ENCODE data around the gene HOXC11. TPM values are rescaled to one million over a fixed set of nuclear protein-coding genes. Genes with fewer than 3 reads are reported as not detected.

The HOXC11 gene
- total and polyA plus RNA-seq, 2 experiments from 2014 or later = not detected

GRCh38 chr12:54018468-54018984, 45.6 kb downstream of the HOXC11 start:
- peaks cover 100% of the 10 kb centered on the region for H3K27me3 ChIP-seq (ENCODE audit: insufficient read depth)
- DNase-seq (ENCODE audit: low spot score) = peak; percentile 70
- H3K4me1 ChIP-seq (ENCODE audit: insufficient read depth) = peaks cover 42% of the 10 kb centered on the region

More at GRCh38 chr12:54018468-54018984, 45.6 kb downstream of the HOXC11 start:
- peaks cover 42% of the 10 kb centered on the region for H4K20me1 ChIP-seq (replicated peaks; ENCODE audit: insufficient read depth)
- H3F3A ChIP-seq (replicated peaks; ENCODE audit: low read depth) = peaks cover 38% of the 10 kb centered on the region
- peak overlapping the region; percentile 62 for H3K4me3 Mint-ChIP-seq
- peak overlapping the region; percentile 89 for H3K4me2 ChIP-seq
- H3K27ac Mint-ChIP-seq = no peak overlapping the region
- peaks cover 98% of the 10 kb centered on the region for H3K27me3 Mint-ChIP-seq (ENCODE audit: insufficient read depth, low read depth, poor library complexity)
- H2AFZ ChIP-seq = peak overlapping the region; percentile 80
- no peaks in the 10 kb centered on the region for H3K9me2 ChIP-seq (ENCODE audit: insufficient read depth)
- no peaks in the 10 kb centered on the region; the same call in 1 of the 2 replicates for H3K36me3 ChIP-seq (ENCODE audit: insufficient read depth)
- no peak overlapping the region for H3K27ac ChIP-seq (ENCODE audit: low read depth)
- TF ChIP-seq ZNF462 (CRISPR knock-in tag; IDR thresholded peaks at IDR 0.05) (no peak), EZH2 (IDR thresholded peaks at IDR 0.05; ENCODE audit: low read depth, unreplicated experiment) (peak; percentile 50)
- TF ChIP-seq, protein P1, sequence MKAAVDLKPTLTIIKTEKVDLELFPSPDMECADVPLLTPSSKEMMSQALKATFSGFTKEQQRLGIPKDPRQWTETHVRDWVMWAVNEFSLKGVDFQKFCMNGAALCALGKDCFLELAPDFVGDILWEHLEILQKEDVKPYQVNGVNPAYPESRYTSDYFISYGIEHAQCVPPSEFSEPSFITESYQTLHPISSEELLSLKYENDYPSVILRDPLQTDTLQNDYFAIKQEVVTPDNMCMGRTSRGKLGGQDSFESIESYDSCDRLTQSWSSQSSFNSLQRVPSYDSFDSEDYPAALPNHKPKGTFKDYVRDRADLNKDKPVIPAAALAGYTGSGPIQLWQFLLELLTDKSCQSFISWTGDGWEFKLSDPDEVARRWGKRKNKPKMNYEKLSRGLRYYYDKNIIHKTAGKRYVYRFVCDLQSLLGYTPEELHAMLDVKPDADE (IDR thresholded peaks at IDR 0.05) = no peak
- TF ChIP-seq, protein P2, sequence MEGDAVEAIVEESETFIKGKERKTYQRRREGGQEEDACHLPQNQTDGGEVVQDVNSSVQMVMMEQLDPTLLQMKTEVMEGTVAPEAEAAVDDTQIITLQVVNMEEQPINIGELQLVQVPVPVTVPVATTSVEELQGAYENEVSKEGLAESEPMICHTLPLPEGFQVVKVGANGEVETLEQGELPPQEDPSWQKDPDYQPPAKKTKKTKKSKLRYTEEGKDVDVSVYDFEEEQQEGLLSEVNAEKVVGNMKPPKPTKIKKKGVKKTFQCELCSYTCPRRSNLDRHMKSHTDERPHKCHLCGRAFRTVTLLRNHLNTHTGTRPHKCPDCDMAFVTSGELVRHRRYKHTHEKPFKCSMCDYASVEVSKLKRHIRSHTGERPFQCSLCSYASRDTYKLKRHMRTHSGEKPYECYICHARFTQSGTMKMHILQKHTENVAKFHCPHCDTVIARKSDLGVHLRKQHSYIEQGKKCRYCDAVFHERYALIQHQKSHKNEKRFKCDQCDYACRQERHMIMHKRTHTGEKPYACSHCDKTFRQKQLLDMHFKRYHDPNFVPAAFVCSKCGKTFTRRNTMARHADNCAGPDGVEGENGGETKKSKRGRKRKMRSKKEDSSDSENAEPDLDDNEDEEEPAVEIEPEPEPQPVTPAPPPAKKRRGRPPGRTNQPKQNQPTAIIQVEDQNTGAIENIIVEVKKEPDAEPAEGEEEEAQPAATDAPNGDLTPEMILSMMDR (conservative IDR thresholded peaks at IDR 0.05; ENCODE audit: low read depth in 2 of 2) = no peak
- no peaks in the 10 kb centered on the region for H3K79me2 ChIP-seq (replicated peaks; ENCODE audit: insufficient read depth)
- peaks cover 3% of the 10 kb centered on the region; the same call in 2 of the 3 replicates for H3K9me3 Mint-ChIP-seq
- H3K36me3 Mint-ChIP-seq (ENCODE audit: low read depth) = no peaks in the 10 kb centered on the region; the same call in 2 of the 3 replicates
- no peak for ATAC-seq
- peaks cover 30% of the 10 kb centered on the region for H3K4me1 Mint-ChIP-seq
- peak overlapping the region; percentile 63 for H3K4me3 ChIP-seq

Data from GM23338 (cell line).